UCSD-AML1 (cell line): ENCODE data around the gene RGS16.

Experiments
- DNase-seq: peaks from one replicate; lab custom pipeline; 2025; ENCODE audit not compliant: unreplicated experiment; lab: John Stamatoyannopoulos, UW

RGS16 gene

GRCh38 chr1:182587093-182587492, 17.1 kb downstream of the RGS16 start:
- DNase-seq, result no peak

GRCh38 chr1:182586380-182586779, 17.8 kb downstream of the RGS16 start:
- no peak for DNase-seq

- DNase-seq, result no peak
Observed at GRCh38 chr1:182584746-182585145, 19.4 kb downstream of the RGS16 start.

- DNase-seq, result no peak
Observed at GRCh38 chr1:182580736-182581135, 23.5 kb downstream of the RGS16 start.

- DNase-seq, result no peak
Observed at GRCh38 chr1:182575540-182576149, 28.5 kb downstream of the RGS16 start.

GRCh38 chr1:182574156-182574555, 30.0 kb downstream of the RGS16 start:
- no peak for DNase-seq

GRCh38 chr1:182570611-182570970, 33.6 kb downstream of the RGS16 start:
- DNase-seq, result no peak

- no peak for DNase-seq
Observed at GRCh38 chr1:182569939-182570610, 34.1 kb downstream of the RGS16 start.

GRCh38 chr1:182568647-182569284, 35.4 kb downstream of the RGS16 start:
- DNase-seq, result no peak

GRCh38 chr1:182567629-182568028, 36.6 kb downstream of the RGS16 start:
- no peak for DNase-seq

- DNase-seq, result no peak
Observed at GRCh38 chr1:182565537-182565936, 38.7 kb downstream of the RGS16 start.

GRCh38 chr1:182564406-182565004, 39.7 kb downstream of the RGS16 start:
- no peak for DNase-seq

- no peak for DNase-seq
Observed at GRCh38 chr1:182563095-182563494, 41.1 kb downstream of the RGS16 start.

GRCh38 chr1:182561456-182561855, 42.7 kb downstream of the RGS16 start:
- no peak for DNase-seq

GRCh38 chr1:182560392-182560984, 43.7 kb downstream of the RGS16 start:
- DNase-seq, result no peak

GRCh38 chr1:182556279-182556678, 47.9 kb downstream of the RGS16 start:
- DNase-seq, result no peak

- DNase-seq, result no peak
Observed at GRCh38 chr1:182555493-182555892, 48.7 kb downstream of the RGS16 start.

- no peak for DNase-seq
Observed at GRCh38 chr1:182552527-182552926, 51.7 kb downstream of the RGS16 start.

- DNase-seq, result no peak
Observed at GRCh38 chr1:182549811-182550210, 54.4 kb downstream of the RGS16 start.

- DNase-seq, result no peak
Observed at GRCh38 chr1:182549346-182549745, 54.8 kb downstream of the RGS16 start.
